HS-27A (cell line): ENCODE measurements around the gene MACROD2.
"Not testable (repeated sequence)": the region's sequence is repeated elsewhere in the genome, so short reads cannot be mapped to it uniquely, and the experiment has no call there.

Experiments used
- DNase-seq: peaks from one replicate; pipeline ENCODE4 v3.0.0-alpha.2; 2012; ENCODE audit warnings: low read depth, missing footprints

Gene MACROD2

DNA sequence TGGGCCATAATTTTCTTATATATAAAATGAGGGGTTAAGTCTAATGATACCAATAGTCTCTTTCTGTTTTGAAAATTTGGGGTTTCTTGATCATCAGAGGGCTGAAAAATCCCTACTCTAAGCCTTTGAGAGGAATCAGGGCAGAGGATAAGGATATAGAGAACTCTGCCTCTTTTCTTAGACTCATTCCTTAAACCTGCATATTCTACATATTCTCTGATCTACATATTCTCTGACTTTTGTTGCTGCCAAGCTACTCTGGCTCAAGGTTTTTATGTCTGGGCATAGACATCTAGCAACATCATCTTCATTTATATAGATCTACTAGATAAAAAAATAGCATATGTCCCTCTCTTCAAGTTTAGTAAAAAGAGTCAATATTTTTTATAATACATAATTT, 270.9 kb downstream of the MACROD2 start:
- no peak for DNase-seq

DNA sequence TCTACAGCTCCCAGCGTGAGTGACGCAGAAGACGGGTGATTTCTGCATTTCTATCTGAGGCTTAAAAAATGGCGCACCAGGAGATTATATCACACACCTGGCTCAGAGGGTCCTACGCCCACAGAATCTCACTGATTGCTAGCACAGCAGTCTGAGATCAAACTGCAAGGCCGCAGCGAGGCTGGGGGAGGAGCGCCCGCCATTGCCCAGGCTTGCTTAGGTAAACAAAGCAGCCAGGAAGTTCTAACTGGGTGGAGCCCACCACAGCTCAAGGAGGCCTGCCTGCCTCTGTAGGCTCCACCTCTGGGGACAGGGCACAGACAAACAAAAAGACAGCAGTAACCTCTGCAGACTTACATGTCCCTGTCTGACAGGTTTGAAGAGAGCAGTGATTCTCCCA, 275.4 kb downstream of the MACROD2 start:
- not testable (repeated sequence) for DNase-seq

DNA sequence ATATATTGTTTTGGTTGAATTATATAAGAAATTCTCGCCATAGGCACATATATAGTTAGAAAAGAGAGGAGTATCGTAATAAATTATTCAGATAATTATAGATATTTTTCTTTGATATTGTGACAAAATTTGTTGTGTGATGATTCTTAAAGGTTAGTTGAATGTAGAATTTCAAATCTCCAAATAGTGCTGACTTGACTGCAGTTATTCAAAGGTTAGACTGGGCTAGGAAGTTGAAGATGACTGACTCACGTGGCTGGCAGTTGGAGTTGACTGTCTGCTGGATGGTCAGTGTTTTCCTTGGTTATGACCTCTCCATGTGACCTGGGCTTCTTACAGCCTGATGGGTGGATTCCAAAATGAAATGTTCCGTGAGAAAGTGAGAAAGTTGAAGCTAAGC, 286.8 kb downstream of the MACROD2 start:
- no peak for DNase-seq

DNA sequence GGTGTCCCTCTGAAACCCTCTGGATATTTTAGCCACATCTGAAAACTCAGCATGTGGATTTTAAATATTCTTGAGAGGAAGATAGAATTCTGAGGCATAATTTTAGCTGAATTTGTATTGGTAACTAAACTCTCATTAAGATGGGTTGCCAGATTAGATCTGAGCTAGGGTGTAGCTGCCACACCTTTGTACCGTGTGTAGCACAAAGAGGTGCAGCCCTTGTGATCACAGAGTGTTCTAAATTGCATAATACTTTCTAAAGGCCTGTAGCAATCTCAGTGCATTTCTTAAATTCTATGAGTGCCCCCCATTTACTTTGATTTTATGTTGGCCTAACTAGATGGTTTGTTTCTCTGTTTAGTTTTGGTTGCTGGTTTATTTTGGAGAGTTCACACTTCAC, 289.1 kb downstream of the MACROD2 start:
- DNase-seq, result no peak

DNA sequence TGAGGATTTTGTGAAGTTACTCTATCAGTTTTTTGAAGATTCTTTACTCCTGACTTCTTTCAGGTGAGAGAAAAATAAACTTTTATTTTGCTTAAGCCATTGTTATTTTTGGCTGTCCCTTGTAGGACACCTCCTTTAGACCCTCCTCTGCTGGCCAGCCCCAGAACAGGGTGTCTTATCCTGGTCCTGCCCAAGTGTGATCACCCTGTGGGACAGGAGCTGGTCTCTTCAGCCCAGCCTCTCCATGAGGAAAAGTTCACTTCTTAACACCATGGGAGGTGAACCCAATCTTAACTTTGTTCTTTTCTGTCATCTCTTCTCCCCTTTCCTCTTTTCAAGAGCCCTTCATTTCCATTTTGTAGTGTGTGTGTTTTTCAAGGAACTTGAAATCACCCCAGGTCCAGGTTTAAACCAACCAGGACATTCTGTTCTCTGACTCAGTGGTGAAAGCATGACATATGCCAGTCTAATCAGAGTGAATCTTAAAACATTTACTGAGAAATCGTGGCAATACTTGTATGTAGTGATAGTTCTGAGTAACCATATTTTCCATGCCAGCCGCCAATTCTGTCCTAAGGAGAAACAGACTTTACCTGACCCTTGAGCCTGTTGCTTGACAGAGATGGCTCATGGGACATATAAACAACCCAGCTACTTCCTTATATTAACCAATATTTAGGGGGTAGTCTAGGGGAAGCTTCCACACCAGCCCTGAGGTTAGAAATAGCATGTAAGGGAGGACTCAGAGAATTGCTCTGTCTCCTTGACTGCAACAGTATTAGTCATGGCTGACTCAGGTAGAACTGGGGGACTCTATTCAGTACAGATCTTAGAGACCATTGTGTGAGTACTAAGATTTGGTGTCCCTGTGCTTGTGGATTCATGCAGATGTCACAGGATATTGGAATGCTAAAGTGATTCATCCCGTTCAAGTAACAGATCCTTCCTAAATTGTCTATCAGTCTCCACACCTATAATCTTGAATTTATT, 293.3 kb downstream of the MACROD2 start:
- peak; percentile 22 for DNase-seq

DNA sequence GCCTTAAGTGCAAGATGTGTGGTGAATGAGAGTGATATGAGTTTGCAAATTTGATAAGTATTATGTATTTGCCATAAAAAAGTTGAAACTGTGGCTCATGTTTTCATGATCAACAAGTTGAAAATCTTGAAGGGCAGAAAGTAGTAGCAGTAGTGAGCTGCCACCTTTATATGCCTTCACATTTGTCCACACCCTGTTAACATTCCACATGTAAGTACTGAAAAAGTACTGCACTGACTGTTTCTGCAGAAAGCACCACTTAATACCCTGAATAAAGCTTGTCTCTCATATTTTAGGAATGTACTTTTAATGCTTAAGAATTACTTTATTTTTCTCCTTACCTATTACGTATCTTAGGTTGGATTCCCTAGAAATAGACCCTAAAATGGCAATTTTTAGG, 296.2 kb downstream of the MACROD2 start:
- DNase-seq, result no peak

DNA sequence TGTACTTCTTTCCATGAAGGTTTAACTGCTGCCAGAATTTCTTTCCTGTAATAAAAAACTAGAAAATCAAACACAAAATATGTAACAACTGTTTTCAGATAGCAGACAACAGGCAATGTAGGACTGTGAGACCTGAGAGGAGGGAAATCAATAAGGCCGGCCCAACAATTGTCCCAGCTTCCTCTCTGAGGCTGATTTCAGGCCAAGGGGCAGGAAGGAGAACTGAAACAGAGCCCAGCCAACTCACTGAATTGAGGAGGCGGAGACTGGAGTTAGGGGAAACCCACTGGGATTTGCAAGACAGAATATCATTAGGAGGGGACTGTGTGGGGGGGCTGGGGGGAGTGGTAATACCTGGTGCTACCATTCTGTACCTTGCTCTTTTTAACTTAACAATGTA, 299.9 kb downstream of the MACROD2 start:
- DNase-seq, result no peak

DNA sequence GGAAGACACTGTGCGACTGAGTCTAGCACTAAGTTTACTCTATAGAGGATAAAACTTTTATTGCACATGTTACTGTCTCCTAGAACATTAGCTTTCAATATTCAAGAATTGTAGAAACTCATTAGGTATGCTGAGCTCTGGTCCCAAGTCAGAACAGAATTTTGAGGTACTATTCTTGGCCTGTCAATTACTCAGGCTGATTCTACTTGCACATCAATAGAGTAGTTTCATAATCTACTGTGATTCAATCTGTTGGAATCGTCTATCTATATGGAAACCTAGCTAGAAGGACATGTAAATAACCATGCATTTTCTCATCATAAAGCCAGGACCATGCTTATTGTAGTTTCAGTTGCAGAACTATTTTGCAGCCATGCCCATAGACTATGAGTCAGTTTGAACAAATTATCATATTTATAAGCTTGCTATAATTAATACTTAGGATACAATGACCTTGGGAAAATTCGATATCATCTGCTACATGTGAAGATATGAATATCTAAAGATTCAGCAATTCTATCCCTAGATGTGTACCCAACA, 300.5 kb downstream of the MACROD2 start:
- DNase-seq, result no peak

DNA sequence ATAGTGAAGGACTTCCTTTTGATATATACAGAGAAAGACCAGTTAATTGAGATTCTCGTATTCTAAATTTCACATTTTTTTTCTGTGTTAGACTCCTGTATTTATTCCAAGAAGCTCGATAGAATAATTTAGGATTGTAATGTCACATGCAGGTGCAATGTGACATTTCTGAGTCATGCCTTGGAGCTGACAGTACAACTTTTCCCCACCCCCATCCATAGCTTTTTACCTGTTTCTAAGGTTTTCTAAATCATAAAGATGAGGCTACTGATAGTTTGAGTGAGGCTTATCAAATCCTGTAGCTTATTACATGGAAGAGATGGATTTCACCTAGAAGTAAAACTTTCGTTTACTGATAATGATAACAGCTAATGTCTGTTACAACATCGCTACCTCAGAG, 304.5 kb downstream of the MACROD2 start:
- no peak for DNase-seq

DNA sequence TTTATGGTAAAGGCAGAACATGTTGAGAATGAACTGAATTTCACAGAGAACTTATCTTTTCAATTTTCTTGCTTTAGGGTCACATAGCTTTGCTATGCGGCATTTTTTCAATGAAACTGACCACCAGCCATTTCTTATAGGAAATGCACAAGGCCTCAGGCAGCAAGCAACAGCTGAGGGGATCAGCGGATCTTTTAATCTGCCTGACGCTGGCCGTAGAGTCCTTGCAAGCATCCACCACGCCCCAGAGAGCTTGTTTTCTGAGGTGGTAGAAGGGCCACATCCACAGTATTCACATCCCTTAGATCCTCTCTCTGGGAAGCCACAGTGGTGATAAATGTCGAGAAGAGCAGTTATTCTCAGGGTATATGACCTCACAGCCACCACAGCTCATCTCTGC, 307.8 kb downstream of the MACROD2 start:
- DNase-seq, result no peak

DNA sequence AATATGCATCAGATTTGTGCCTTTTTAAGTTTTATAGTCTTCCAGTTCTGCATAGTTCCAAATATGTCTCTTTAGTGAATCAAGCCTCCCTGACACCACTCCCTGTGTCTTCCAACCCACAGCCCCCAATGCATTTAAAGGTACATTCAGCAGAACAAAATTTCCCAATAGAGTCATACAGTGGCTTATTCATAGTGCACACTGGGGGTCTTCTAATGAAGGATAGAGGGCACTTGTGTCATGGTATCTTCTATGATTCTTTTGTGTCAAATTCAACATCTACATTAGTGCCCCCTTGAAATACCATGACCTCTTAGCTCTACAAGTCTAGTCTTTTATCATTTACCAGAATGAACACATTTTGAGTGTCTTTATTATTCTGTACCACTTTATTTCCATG, 308.3 kb downstream of the MACROD2 start:
- DNase-seq, result no peak

DNA sequence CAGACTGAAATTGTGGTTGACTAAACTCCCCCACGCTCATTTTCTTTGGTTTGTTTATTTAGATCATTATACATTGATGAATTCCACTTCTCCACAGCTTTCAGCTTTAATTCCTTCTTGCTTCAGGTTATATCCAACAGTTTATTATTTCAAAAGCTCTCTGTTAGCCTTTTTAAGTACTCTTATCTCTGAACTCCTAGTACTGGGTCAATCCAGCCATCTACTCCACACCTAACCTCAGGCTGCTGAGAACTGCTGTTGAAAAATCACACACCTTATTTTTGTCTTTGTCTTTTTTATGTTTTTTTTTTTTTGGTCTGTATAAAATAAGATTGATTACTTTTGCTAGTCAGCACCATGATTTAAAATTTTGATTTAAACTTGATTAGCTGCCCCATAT, 309.2 kb downstream of the MACROD2 start:
- DNase-seq, result no peak

DNA sequence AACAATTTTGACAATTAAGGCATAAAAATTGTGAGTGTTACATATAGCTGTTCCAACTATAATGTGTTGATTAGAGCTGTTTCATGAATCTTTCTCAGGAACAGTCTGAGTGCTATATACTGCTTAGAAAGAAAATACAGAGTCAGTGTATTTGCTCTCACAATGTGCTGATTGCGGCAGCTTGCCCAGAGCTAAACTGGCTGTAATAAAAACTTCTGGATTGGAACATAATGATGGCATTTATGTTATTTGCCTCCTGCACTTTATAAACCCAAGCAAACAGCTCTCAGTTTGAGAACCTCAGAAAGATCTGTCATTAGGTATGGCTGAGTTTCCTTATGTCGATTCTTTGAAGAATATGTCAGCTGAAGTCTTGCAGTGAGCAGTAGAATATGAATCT, 312.6 kb downstream of the MACROD2 start:
- DNase-seq, result no peak

DNA sequence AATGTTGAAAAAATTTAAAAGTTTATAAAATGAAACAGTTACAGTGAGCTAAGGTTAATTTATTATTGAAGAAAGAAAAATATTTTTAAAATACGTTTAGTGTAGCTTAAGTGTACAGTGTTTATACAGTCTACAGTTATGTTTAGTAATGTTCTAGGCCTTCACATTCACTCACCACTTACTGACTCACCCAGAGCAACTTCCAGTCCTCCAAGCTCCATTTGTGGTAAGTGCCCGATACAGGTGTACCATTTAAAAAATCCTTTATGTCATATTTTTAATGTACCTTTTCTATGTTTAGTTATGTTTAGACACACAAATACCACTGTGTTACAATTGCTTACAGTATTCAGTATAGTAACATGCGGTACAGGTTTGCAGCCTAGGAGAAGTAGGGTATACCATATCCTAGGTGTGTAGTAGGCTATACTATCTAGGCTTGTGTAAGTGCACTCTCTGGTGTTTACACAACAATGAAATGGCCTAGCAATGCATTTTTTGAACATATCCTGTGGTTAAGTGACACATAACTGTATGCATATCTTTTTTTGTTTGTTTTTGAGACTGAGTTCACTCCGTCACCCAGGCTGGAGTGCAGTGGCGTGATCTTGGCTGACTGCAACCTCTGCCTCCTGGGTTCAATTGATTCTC, 315.8 kb downstream of the MACROD2 start:
- DNase-seq, result no peak

DNA sequence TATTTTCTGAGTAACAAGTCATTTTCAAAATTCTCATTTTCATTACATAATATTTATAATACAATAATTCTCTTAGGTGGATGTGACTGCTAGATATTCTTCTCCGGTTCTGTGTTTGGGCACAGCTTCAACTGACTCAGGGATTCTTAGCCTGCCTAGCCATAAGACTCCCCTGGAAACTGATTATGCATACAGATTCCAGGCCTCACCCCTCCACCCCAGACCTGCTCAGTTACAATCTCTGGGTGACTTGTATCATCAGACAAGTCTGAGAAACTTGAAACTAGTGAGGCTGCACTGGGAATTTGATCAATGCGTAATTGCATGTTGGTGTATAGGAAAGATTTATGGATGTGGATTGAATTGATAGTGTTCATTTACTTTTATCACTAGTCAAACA, 316.7 kb downstream of the MACROD2 start:
- no peak for DNase-seq

DNA sequence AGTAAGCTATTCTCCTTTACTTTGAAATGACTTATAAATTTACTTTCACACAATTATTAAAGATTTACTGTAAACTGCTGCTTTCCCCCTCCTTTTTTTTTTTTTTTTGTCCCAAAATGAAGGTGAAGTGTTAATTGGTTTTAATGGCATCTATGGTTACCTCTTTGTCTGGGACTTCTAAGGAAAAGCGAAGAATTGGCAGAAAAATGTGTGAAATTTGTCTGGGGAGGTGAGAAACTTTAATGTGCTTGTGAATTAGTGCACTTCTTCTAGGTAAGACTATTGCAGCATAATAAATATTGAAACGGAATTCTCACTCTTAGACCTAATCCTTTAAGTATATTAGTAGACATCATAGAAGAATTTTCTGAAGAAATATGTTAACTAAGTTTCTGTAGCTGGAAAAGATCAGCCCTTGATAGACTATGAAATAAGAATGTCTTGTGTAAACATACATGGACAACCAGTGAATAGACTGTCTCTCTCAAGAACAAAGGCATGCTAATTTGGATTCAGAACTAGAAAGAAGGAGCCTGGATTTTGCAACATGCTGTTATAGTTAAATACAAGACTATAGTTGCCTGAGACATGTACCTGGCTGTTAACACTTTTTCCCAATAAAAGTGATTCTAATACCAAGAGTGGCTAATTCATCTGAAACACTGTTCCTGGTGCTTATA, 318.2 kb downstream of the MACROD2 start:
- no peak for DNase-seq

DNA sequence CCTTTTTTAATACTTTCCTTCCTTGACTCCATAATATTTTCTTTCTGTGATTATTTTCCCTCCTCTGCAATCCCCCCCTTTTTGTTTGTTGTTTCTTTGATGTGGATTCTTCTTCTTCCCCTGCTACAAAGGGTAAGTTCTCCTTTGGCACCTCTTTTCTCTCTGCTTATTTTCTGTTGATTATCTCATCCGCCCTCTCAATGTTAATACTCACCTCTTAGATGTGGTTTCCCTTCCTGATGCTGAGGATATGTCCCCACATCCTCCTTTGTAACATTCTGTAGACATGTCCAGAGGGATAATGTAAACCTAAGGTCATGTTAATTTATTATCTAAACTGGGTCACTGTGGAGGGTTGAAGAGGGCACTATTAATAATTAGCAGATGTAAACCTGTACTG, 324.4 kb downstream of the MACROD2 start:
- DNase-seq, result no peak

DNA sequence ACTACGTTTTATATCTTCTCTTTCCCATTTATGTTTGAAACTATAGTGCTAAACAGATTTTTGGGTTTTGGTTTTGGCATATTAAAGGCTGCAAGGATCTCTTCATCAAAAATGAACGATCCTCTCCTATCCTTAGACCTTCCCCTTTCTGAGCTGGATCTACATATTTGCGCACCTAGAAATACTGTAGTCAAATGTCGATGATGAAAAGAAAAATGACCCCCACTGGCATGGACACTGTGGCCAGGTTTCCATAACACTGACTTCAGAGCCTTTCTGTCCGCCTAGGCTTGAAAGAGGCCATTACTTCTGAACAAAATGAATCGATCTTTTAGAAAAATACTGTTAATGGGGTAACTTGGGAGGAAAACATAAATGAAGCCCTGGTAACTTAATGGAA, 336.3 kb downstream of the MACROD2 start:
- DNase-seq, result no peak

DNA sequence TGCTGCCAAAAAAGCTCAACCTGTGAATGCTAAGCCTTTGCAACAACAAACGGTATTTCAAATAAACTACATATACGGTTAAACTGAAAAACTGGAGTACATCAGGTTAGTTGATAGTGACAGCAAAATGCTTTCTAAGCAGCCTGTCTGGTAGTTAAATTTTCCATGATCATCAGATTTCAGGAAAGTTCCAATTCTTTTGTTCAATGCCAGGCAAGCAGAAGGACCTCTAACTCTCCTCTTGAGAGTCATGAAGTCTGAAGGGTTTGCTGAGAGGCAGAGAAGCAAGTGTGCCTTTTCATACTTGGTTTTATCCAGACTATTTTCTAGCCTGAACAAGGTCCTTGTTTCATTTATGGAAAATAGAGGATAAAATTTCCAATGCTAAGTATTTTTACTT, 337.6 kb downstream of the MACROD2 start:
- DNase-seq, result no peak

DNA sequence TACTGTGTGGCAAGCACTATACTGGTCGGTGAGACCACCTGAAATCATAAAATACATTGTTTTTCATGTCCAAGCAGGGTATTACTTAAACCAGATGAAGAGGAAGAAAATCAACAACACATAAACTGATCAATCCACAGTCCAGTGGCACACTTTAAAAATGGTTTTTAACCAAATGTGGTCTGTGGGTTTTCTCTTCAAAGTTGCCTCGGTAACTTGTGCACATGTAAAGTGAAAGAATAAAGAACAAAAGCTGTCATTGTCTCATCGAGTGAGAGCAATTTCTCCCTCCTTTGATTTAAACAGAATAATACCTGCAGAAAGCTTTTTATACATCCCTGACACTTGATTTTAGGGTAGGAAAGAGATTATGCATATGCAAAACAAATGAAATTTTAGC, 338.4 kb downstream of the MACROD2 start:
- no peak for DNase-seq

DNA sequence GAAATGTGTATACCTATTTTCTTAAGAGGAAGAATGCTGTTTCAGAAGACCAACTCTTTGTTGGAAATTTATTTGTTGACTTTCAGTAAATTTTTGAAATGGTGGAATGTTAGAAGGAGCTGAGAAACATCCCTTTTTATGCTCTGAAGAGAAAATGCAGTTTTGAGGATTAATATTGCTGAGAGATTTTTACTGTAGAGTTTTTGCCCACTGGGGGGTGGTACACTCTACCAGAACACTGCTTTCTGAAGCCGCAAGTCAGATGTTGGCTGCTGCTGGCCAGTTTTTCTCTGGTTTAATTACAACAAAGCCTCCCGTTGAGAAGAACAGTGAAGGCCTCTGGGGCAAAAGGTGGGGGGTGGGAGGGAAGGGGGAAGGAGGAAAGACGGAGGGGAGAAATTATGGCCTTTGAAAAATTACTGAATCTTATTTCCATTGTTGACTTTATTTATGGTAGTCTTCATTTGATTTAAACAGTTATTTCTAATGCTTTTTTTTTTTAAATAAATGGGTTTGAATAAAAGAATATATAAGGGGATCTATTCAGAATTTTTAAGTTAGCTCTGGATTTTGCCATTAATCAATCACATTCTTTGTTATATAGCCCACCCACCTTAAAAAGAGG, 339.1 kb downstream of the MACROD2 start:
- peak; percentile 34 for DNase-seq

DNA sequence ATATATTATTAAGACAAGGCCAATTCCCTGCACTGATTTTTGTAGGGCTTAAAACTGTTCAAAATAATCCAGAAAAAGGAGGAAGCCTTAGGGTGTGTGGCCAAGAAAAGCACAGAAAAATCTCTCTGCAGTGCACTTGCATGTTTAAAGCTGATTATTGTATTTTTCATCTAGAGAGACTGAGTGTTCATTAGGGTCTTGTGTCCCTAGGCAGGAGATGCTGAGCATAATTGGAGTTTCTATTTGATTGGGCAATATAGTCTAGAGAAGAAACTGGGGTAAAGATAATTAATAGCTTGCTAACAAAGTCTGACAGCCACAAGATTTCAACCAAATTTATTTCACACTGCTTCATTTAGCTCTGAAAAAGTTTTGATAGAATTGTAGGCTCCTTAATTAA, 339.7 kb downstream of the MACROD2 start:
- DNase-seq, result no peak
